GM12878 (cell line): ENCODE data around the gene ARID5B. TPM values are rescaled to one million over a fixed set of nuclear protein-coding genes. Genes with fewer than 3 reads are reported as not detected.

Experiments
- ATAC-seq: fragments of 200-7000 bp; cut with Tn5 transposase; 3 replicates; pipeline ENCODE4 v1.9.1; 2020; ENCODE audit warnings: mild to moderate bottlenecking, moderate library complexity
- BruUV-seq: library from RNA; stranded (reverse); fragments of 400-500 nt; replicated peaks from 2 replicates; lab custom pipeline; 2021; lab: Mats Ljungman, UMichigan
- CTCF ChIA-PET: fragments of 300-600 bp; sonication (Branson Sonifier 250); formaldehyde crosslinking; extraction: SDS; loops from one replicate; lab custom pipeline; 2021; ENCODE audit warnings: inconsistent platforms; lab: Yijun Ruan, JAX
- POLR2A ChIA-PET: fragments of 350-600 bp; formaldehyde crosslinking; extraction: SDS; loops from one replicate; lab custom pipeline; 2021; ENCODE audit warnings: inconsistent platforms; lab: Charles Lee
- RAD21 ChIA-PET: fragments of 300-600 bp; sonication (Branson Sonifier 250); formaldehyde crosslinking; loops from one replicate; lab custom pipeline; 2023; ENCODE audit warnings: antibody characterized with exemption; ENCODE audit not compliant: unreplicated experiment; lab: Charles Lee
- SMC1A ChIA-PET: fragments of 300-600 bp; sonication (Branson Sonifier 250); formaldehyde crosslinking; loops from one replicate; lab custom pipeline; 2023; ENCODE audit not compliant: unreplicated experiment, uncharacterized antibody; lab: Charles Lee
- DNase-seq: peaks from one replicate; pipeline ENCODE4 v3.0.0-alpha.2; 2011; ENCODE audit warnings: low read depth, low spot score
- FAIRE-seq: peaks from 3 replicates; lab custom pipeline; 2011; peaks lifted over from hg19 to GRCh38; lab: Jason Lieb, UNC
- H2AFZ ChIP-seq: 2 replicates; pipeline ENCODE4 v1.6.0; 2011; ENCODE audit warnings: low read depth, low read length, control low read depth; ENCODE audit not compliant: control insufficient read depth
- H3K27ac ChIP-seq: 2 replicates; pipeline ENCODE4 v1.5.1; 2011; ENCODE audit warnings: control low read depth; ENCODE audit not compliant: control insufficient read depth, insufficient read depth
- H3K27me3 ChIP-seq, 2 experiments: replicated peaks in 1 of 2; 2 replicates each; pipeline versions ENCODE4 v1.6.0 to v1.6.1; 2011; ENCODE audit warnings: low read length in 1 of 2; ENCODE audit not compliant: control insufficient read depth in 2 of 2, insufficient read depth in 2 of 2
- H3K36me3 ChIP-seq, 2 experiments: 2 replicates each; pipeline ENCODE4 v1.5.1; 2011; ENCODE audit warnings: low read length in 1 of 2; ENCODE audit not compliant: control insufficient read depth in 2 of 2, insufficient read depth in 2 of 2
- H3K4me1 ChIP-seq: 2 replicates; pipeline ENCODE4 v1.6.1; 2011; ENCODE audit warnings: mild to moderate bottlenecking, low read length, moderate library complexity, mixed read lengths; ENCODE audit not compliant: control insufficient read depth, insufficient read depth
- H3K4me2 ChIP-seq: 2 replicates; pipeline ENCODE4 v1.6.0; 2011; ENCODE audit warnings: control low read depth; ENCODE audit not compliant: control insufficient read depth, insufficient read depth
- H3K4me3 ChIP-seq: fragments of 200-600 bp; sonication (generic); 2 replicates; pipeline ENCODE4 v1.5.1; 2016
- H3K79me2 ChIP-seq: 2 replicates; pipeline ENCODE4 v1.6.0; 2011; ENCODE audit warnings: low read length; ENCODE audit not compliant: control insufficient read depth, insufficient read depth
- H3K9ac ChIP-seq: 2 replicates; pipeline ENCODE4 v1.8.0; 2011; ENCODE audit warnings: low read length, control low read depth, mixed read lengths; ENCODE audit not compliant: control insufficient read depth, insufficient read depth
- H3K9me3 ChIP-seq: replicated peaks from 3 replicates; pipeline ENCODE4 v1.5.1; 2011; ENCODE audit warnings: mild to moderate bottlenecking, low read length; ENCODE audit not compliant: control insufficient read depth, insufficient read depth
- H4K20me1 ChIP-seq: 2 replicates; pipeline ENCODE4 v1.6.0; 2011; ENCODE audit not compliant: control insufficient read depth, insufficient read depth
- BHLHE40 ChIP-seq, 2 experiments: fragments of 450-650 bp in 1 of 2; IDR thresholded peaks; 2 replicates each; pipeline ENCODE4 v1.6.1; 2011 to 2017; ENCODE audit warnings: low read depth in 2 of 2, borderline replicate concordance in 1 of 2, improper control_type of control experiment in 1 of 2, low read length in 1 of 2, mild to moderate bottlenecking in 1 of 2
- BRCA1 ChIP-seq: IDR thresholded peaks from 2 replicates; pipeline ENCODE4 v1.6.1; 2011; ENCODE audit warnings: low read depth, low read length, improper control_type of control experiment
- PAX5 ChIP-seq: IDR thresholded peaks from 2 replicates; pipeline ENCODE4 v1.6.1; 2011; ENCODE audit warnings: low read depth, low read length, borderline replicate concordance
- PML ChIP-seq: IDR thresholded peaks from 2 replicates; pipeline ENCODE4 v1.6.1; 2012; ENCODE audit warnings: low read length, inconsistent platforms
- POLR2A ChIP-seq: IDR thresholded peaks from 2 replicates; pipeline ENCODE4 v1.6.1; 2011; ENCODE audit warnings: low read depth, mild to moderate bottlenecking, low read length
- SIX5 ChIP-seq: IDR thresholded peaks from 2 replicates; pipeline ENCODE4 v1.6.1; 2011; ENCODE audit warnings: mild to moderate bottlenecking, low read depth, low read length, moderate library complexity; ENCODE audit not compliant: severe bottlenecking
- SMC3 ChIP-seq: IDR thresholded peaks from 2 replicates; pipeline ENCODE4 v1.6.1; 2011; ENCODE audit warnings: low read length, improper control_type of control experiment, borderline replicate concordance
- ZNF622 ChIP-seq: fragments of 450-650 bp; IDR thresholded peaks from 2 replicates; pipeline ENCODE4 v1.6.1; 2017; ENCODE audit warnings: mild to moderate bottlenecking, inconsistent platforms
- WGBS: methylation state at CpG from one replicate; pipeline ENCODE4 v1.1.6; 2016; ENCODE audit warnings: low lambda C conversion rate; ENCODE audit not compliant: insufficient replicate concordance, insufficient coverage; ENCODE audit errors: missing lambda C conversion rate; 5-methylcytosine and 5-hydroxymethylcytosine counted together
- in situ Hi-C: fragments of 300-500 bp; cut with MboI; formaldehyde crosslinking; loops from 9 replicates; pipeline ENCODE4 v1.14.3; 2018; ENCODE audit warnings: mixed read lengths
- intact Hi-C: fragments of 100-400 bp; cut with micrococcal nuclease; formaldehyde crosslinking; loops from one replicate; pipeline ENCODE4 v1.14.2; 2022; ENCODE audit not compliant: unreplicated experiment
- polyA plus RNA-seq, 11 experiments: library from polyadenylated mRNA; depleted of rRNA in 4 of 11; unstranded in 6 of 11; stranded (reverse) in 5 of 11; fragments of >200 nt; fragmentation: Nextera tagmentation in 4 of 11; fragmentation: Illumina TruSeq in 1 of 11; extraction: Ambion mirVana in 4 of 11; extraction: Trizol in 1 of 11; gene quantifications; 1 replicate in 1 of 11; 2 replicates in 10 of 11; pipeline versions ENCODE4 v1.2.1 to v1.2.3, GENCODE V29; 2011 to 2016; ENCODE audit warnings: inconsistent platforms in 2 of 11, missing spikeins in 2 of 11, low read depth in 1 of 11
- total RNA-seq, 4 experiments: library from RNA; depleted of rRNA in 3 of 4; stranded (reverse); fragments of >200 nt in 3 of 4; fragmentation: Illumina TruSeq in 1 of 4; extraction: Trizol in 1 of 4; gene quantifications; 2 replicates each; pipeline versions ENCODE4 v1.2.1 to v1.2.3, GENCODE V29; 2013 to 2021
- TF ChIP-seq, protein P1 (sequence below): fragments of 450-650 bp; IDR thresholded peaks from 2 replicates; pipeline ENCODE4 v1.6.1; 2017; ENCODE audit warnings: mild to moderate bottlenecking, low read depth, inconsistent platforms; ENCODE audit not compliant: poor library complexity, severe bottlenecking
- TF ChIP-seq, protein P2 (sequence below): fragments of 150-350 bp; IDR thresholded peaks from 2 replicates; pipeline ENCODE4 v1.6.1; 2016; ENCODE audit warnings: low read depth, low read length
- TF ChIP-seq, protein P3 (sequence below): fragments of 450-650 bp; IDR thresholded peaks from 2 replicates; pipeline ENCODE4 v1.6.1; 2017; ENCODE audit warnings: mild to moderate bottlenecking, moderate library complexity
- TF ChIP-seq, protein P4 (sequence below), 3 experiments: IDR thresholded peaks in 2 of 3; conservative IDR thresholded peaks in 1 of 3; 2 replicates each; pipeline ENCODE4 v1.5.1; 2011; ENCODE audit warnings: low read depth in 3 of 3, low read length in 3 of 3, mild to moderate bottlenecking in 3 of 3, control low read depth in 2 of 3, moderate library complexity in 2 of 3, inconsistent platforms in 1 of 3, mixed read lengths in 1 of 3; ENCODE audit not compliant: control insufficient read depth in 2 of 3, insufficient read depth in 1 of 3; ENCODE audit errors: extremely low read depth in 1 of 3

The ARID5B gene
- total and polyA plus RNA-seq, 10 of the 15 experiments (the other 5 are each of a cell fraction or from before 2014, with no cell fraction given), result 2.7 to 8.5 (median 6.1) TPM

DNA sequence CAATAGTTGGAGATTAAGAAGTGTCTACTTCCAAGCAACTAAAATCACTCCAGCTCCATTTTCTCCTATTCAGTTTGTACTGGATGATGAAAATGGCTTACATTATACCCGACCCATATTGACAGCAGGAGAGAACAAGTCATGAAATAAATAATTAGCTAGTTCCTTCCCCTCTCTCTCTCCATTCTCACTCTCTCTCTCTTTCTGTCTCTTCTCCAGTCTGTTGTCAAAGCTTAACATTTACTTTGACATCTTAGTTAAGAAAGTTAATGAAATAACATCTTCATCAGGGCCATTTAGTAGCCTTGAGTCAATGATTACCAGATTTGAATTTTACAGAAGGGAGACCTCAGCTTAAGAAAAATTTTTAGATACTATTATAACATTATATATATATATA is 138.5 kb downstream of the ARID5B start:
- Histone ChIP-seq H3K9me3 (no peaks in the 10 kb centered on the region; the same call in 1 of the 3 replicates), H4K20me1 (no peaks in the 10 kb centered on the region), H3K36me3 (no peaks in the 10 kb centered on the region), H3K4me2 (no peak overlapping the region), H3K4me1 (peaks cover 56% of the 10 kb centered on the region), H3K27me3 (no peaks in the 10 kb centered on the region), H3K9ac (no peak overlapping the region), H3K27ac (no peak overlapping the region), H3K4me3 (no peak overlapping the region), H3K79me2 (peaks cover 35% of the 10 kb centered on the region), H2AFZ (no peak overlapping the region)
- in situ Hi-C loops (no loop called here), intact Hi-C loops (loop anchor here (10.0 kb wide), 1 partner anchor 285 kb away; no protein-coding TSS in a partner anchor)
- BruUV-seq, result no TSS peak
- FAIRE-seq (no peak), DNase-seq (no peak), ATAC-seq (no peak)
- SMC1A ChIA-PET, result interaction anchor here (0.5 to 7.8 kb wide), 19 partner anchors 10 to 224 kb away, joined by 3 to 195 read pairs (median 4); partner anchors contain the start of gene ARID5B
- CTCF ChIA-PET, result interaction anchor here (1.0 to 10.6 kb wide), 17 partner anchors 10 to 289 kb away, joined by 3 to 278 read pairs (median 8); partner anchors contain the start of gene ARID5B
- WGBS, result 0% methylated on average over 1 of the region's 1 CpG
- POLR2A ChIA-PET, result interaction anchor here (0.6 to 1.9 kb wide), 2 partner anchors 21 to 143 kb away, joined by 3 to 4 read pairs; no protein-coding TSS in a partner anchor
- RAD21 ChIA-PET, result interaction anchor here (1.8 to 5.8 kb wide), 8 partner anchors 10 to 207 kb away, joined by 5 to 116 read pairs (median 17); partner anchors contain the start of gene ARID5B
- TF ChIP-seq, protein P1, sequence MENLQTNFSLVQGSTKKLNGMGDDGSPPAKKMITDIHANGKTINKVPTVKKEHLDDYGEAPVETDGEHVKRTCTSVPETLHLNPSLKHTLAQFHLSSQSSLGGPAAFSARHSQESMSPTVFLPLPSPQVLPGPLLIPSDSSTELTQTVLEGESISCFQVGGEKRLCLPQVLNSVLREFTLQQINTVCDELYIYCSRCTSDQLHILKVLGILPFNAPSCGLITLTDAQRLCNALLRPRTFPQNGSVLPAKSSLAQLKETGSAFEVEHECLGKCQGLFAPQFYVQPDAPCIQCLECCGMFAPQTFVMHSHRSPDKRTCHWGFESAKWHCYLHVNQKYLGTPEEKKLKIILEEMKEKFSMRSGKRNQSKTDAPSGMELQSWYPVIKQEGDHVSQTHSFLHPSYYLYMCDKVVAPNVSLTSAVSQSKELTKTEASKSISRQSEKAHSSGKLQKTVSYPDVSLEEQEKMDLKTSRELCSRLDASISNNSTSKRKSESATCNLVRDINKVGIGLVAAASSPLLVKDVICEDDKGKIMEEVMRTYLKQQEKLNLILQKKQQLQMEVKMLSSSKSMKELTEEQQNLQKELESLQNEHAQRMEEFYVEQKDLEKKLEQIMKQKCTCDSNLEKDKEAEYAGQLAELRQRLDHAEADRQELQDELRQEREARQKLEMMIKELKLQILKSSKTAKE, result no peak
- TF ChIP-seq PAX5 (no peak), ZNF622 (no peak), PML (no peak), SMC3 (no peak), SIX5 (no peak), POLR2A (no peak), BHLHE40 (IDR thresholded peaks at IDR 0.05; ENCODE audit: borderline replicate concordance in 1 of 2, low read depth in 2 of 2, low read length in 1 of 2) (no peak), BRCA1 (no peak)
- TF ChIP-seq, protein P2, sequence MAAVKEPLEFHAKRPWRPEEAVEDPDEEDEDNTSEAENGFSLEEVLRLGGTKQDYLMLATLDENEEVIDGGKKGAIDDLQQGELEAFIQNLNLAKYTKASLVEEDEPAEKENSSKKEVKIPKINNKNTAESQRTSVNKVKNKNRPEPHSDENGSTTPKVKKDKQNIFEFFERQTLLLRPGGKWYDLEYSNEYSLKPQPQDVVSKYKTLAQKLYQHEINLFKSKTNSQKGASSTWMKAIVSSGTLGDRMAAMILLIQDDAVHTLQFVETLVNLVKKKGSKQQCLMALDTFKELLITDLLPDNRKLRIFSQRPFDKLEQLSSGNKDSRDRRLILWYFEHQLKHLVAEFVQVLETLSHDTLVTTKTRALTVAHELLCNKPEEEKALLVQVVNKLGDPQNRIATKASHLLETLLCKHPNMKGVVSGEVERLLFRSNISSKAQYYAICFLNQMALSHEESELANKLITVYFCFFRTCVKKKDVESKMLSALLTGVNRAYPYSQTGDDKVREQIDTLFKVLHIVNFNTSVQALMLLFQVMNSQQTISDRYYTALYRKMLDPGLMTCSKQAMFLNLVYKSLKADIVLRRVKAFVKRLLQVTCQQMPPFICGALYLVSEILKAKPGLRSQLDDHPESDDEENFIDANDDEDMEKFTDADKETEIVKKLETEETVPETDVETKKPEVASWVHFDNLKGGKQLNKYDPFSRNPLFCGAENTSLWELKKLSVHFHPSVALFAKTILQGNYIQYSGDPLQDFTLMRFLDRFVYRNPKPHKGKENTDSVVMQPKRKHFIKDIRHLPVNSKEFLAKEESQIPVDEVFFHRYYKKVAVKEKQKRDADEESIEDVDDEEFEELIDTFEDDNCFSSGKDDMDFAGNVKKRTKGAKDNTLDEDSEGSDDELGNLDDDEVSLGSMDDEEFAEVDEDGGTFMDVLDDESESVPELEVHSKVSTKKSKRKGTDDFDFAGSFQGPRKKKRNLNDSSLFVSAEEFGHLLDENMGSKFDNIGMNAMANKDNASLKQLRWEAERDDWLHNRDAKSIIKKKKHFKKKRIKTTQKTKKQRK, result no peak
- TF ChIP-seq, protein P3, sequence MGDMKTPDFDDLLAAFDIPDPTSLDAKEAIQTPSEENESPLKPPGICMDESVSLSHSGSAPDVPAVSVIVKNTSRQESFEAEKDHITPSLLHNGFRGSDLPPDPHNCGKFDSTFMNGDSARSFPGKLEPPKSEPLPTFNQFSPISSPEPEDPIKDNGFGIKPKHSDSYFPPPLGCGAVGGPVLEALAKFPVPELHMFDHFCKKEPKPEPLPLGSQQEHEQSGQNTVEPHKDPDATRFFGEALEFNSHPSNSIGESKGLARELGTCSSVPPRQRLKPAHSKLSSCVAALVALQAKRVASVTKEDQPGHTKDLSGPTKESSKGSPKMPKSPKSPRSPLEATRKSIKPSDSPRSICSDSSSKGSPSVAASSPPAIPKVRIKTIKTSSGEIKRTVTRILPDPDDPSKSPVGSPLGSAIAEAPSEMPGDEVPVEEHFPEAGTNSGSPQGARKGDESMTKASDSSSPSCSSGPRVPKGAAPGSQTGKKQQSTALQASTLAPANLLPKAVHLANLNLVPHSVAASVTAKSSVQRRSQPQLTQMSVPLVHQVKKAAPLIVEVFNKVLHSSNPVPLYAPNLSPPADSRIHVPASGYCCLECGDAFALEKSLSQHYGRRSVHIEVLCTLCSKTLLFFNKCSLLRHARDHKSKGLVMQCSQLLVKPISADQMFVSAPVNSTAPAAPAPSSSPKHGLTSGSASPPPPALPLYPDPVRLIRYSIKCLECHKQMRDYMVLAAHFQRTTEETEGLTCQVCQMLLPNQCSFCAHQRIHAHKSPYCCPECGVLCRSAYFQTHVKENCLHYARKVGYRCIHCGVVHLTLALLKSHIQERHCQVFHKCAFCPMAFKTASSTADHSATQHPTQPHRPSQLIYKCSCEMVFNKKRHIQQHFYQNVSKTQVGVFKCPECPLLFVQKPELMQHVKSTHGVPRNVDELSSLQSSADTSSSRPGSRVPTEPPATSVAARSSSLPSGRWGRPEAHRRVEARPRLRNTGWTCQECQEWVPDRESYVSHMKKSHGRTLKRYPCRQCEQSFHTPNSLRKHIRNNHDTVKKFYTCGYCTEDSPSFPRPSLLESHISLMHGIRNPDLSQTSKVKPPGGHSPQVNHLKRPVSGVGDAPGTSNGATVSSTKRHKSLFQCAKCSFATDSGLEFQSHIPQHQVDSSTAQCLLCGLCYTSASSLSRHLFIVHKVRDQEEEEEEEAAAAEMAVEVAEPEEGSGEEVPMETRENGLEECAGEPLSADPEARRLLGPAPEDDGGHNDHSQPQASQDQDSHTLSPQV, result no peak
- TF ChIP-seq, protein P4, sequence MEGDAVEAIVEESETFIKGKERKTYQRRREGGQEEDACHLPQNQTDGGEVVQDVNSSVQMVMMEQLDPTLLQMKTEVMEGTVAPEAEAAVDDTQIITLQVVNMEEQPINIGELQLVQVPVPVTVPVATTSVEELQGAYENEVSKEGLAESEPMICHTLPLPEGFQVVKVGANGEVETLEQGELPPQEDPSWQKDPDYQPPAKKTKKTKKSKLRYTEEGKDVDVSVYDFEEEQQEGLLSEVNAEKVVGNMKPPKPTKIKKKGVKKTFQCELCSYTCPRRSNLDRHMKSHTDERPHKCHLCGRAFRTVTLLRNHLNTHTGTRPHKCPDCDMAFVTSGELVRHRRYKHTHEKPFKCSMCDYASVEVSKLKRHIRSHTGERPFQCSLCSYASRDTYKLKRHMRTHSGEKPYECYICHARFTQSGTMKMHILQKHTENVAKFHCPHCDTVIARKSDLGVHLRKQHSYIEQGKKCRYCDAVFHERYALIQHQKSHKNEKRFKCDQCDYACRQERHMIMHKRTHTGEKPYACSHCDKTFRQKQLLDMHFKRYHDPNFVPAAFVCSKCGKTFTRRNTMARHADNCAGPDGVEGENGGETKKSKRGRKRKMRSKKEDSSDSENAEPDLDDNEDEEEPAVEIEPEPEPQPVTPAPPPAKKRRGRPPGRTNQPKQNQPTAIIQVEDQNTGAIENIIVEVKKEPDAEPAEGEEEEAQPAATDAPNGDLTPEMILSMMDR (IDR thresholded peaks at IDR 0.05 in 2 of 3, conservative IDR thresholded peaks at IDR 0.05 in 1 of 3; ENCODE audit: control insufficient read depth in 2 of 3, extremely low read depth in 1 of 3, insufficient read depth in 1 of 3, low read depth in 3 of 3, low read length in 3 of 3), result no peak
